Prostate gland (tissue), 2 donors: Measurements from ENCODE around the gene LHFPL3. TPM values are rescaled to one million over a fixed set of nuclear protein-coding genes. Genes with fewer than 3 reads are reported as not detected.

Experiments
- DNase-seq: peaks from one replicate; pipeline ENCODE4 v3.0.0-alpha.2; 2019; ENCODE audit warnings: low spot score
- H3K27ac ChIP-seq, 2 donors: fragments of 200-600 bp; sonication (generic); 2 replicates each; pipeline ENCODE4 v1.5.1; 2017 to 2019
- H3K27me3 ChIP-seq: fragments of 200-600 bp; sonication (generic); replicated peaks from 2 replicates; pipeline ENCODE4 v1.5.1; 2019; ENCODE audit not compliant: insufficient read depth
- H3K36me3 ChIP-seq, 2 donors: fragments of 200-600 bp; sonication (generic); 1 replicate in 1 of 2; 2 replicates in 1 of 2; pipeline versions ENCODE4 v1.5.1 to v1.8.1; 2017 to 2019
- H3K4me1 ChIP-seq: fragments of 200-600 bp; sonication (generic); replicated peaks from 2 replicates; pipeline ENCODE4 v1.5.1; 2019
- H3K4me3 ChIP-seq, 2 donors: fragments of 200-600 bp; sonication (generic); 2 replicates each; pipeline ENCODE4 v1.5.1; 2017 to 2019
- H3K9me3 ChIP-seq: fragments of 200-600 bp; sonication (generic); 2 replicates; pipeline ENCODE4 v1.5.1; 2017
- POLR2A ChIP-seq: fragments of 450-650 bp; IDR thresholded peaks from one replicate; pipeline ENCODE4 v1.6.1; 2016; ENCODE audit warnings: antibody characterized with exemption, mild to moderate bottlenecking
- POLR2AphosphoS5 ChIP-seq: sonication (generic); formaldehyde crosslinking; IDR thresholded peaks from one replicate; pipeline ENCODE4 v1.6.1; 2017; ENCODE audit warnings: antibody characterized with exemption
- WGBS: methylation state at CpG from one replicate; pipeline ENCODE4 v1.1.5; 2018; 5-methylcytosine and 5-hydroxymethylcytosine counted together
- intact Hi-C: fragments of 100-400 bp; cut with DNase I; formaldehyde crosslinking; loops from one replicate; pipeline ENCODE4 v1.14.2; 2022
- total RNA-seq, 2 donors: library from RNA; depleted of rRNA; stranded (reverse); fragments of >200 nt; gene quantifications; one replicate each; pipeline ENCODE4 v1.1.0, GENCODE V29; 2016
- TF ChIP-seq, protein P1 (sequence below), 4 experiments: fragments of 200-600 bp in 2 of 4; fragments of 450-650 bp in 2 of 4; sonication (generic) in 2 of 4; IDR thresholded peaks; 1 replicate in 3 of 4; 2 replicates in 1 of 4; pipeline ENCODE4 v1.5.1; 2016 to 2019; ENCODE audit warnings: antibody characterized with exemption in 4 of 4, mild to moderate bottlenecking in 2 of 4, moderate library complexity in 2 of 4

LHFPL3 gene
- total RNA-seq, 2 donors from 2014 or later, result 0.14 TPM; not detected in 1

DNA sequence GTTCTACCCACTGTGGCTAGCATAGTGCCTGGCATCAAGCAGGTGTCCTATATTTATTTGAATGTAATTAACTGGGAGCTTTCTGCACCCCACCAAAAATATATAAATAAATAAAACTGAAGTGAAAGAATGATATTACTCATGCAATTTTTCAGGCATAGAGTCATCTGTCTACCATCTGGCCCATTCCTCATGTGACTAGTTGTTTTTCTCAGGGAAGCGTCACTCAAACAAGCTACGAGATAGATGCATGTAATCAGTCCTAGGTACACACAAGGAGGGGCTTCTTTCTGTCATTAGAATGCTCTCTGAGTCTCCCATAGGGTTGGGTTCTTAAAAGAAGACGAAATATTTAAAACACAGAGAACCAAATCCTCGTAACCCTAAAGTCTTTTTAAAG lies 430.1 kb downstream of the LHFPL3 start:
- Histone ChIP-seq H3K36me3 (no peaks in the 10 kb centered on the region), H3K27me3 (no peaks in the 10 kb centered on the region), H3K9me3 (no peaks in the 10 kb centered on the region), H3K27ac (no peak overlapping the region), H3K4me1 (no peaks in the 10 kb centered on the region), H3K4me3 (no peak overlapping the region)
- TF ChIP-seq, protein P1, sequence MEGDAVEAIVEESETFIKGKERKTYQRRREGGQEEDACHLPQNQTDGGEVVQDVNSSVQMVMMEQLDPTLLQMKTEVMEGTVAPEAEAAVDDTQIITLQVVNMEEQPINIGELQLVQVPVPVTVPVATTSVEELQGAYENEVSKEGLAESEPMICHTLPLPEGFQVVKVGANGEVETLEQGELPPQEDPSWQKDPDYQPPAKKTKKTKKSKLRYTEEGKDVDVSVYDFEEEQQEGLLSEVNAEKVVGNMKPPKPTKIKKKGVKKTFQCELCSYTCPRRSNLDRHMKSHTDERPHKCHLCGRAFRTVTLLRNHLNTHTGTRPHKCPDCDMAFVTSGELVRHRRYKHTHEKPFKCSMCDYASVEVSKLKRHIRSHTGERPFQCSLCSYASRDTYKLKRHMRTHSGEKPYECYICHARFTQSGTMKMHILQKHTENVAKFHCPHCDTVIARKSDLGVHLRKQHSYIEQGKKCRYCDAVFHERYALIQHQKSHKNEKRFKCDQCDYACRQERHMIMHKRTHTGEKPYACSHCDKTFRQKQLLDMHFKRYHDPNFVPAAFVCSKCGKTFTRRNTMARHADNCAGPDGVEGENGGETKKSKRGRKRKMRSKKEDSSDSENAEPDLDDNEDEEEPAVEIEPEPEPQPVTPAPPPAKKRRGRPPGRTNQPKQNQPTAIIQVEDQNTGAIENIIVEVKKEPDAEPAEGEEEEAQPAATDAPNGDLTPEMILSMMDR (IDR thresholded peaks at IDR 0.05), result no peak
- no peak for TF ChIP-seq POLR2AphosphoS5
- WGBS, result 72% methylated on average over 4 of the region's 4 CpGs
- no peak for DNase-seq
- intact Hi-C loops, result no loop called here

DNA sequence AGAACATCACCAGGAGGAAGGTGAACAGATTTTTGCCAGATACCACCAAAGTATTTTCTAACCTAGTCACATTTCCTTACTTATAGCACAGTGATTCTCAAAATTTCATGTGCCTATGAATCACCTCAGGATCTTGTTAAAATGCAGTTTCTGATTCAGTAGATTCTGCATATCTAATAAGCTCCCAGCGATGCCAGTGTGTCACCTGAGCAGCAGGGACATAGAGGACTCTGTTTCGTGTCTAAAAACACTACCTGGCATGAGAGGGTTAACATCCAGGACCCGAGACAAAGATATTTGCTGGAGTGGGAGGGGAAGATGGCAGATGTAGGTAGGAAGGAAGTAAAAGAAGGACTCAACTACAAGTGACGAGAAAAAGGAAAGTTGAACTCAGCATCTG lies 433.5 kb downstream of the LHFPL3 start:
- intact Hi-C loops, result no loop called here
- Histone ChIP-seq H3K4me3 (no peak overlapping the region), H3K4me1 (no peaks in the 10 kb centered on the region), H3K27me3 (no peaks in the 10 kb centered on the region), H3K36me3 (no peaks in the 10 kb centered on the region), H3K27ac (no peak overlapping the region), H3K9me3 (no peaks in the 10 kb centered on the region)
- no peak for DNase-seq
- 58% methylated on average over 4 of the region's 4 CpGs for WGBS
- TF ChIP-seq, protein P1 (IDR thresholded peaks at IDR 0.05), result no peak
- TF ChIP-seq POLR2AphosphoS5 (no peak), POLR2A (no peak)

DNA sequence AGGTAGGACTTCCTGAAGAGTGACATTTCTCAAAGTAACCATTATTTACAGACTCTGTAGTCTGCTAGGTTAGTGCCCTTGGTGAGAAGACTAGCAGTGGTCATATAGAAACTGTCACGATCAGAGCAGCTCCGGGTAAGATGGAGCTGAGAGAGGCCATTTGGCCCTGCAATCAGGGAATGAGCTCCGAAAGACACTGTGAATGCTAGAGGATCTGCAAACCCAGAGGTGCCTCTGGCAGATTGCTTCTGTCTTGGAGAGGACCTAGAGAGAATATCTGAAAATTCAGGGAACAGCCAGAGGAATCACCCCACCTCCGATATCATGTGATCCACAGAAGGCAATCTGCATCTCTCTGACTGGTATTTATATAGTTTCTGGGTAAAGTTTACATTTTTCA lies 438.7 kb downstream of the LHFPL3 start:
- no peaks in the 10 kb centered on the region for H3K36me3 ChIP-seq
- no peaks in the 10 kb centered on the region for H3K9me3 ChIP-seq
- DNase-seq, result no peak
- TF ChIP-seq POLR2A, result no peak
- TF ChIP-seq POLR2AphosphoS5, result no peak
- TF ChIP-seq, protein P1 (IDR thresholded peaks at IDR 0.05), result no peak
- H3K4me1 ChIP-seq, result no peaks in the 10 kb centered on the region
- WGBS, result 50% methylated on average over 4 of the region's 4 CpGs
- no peak overlapping the region for H3K27ac ChIP-seq
- intact Hi-C loops, result no loop called here
- H3K27me3 ChIP-seq, result no peaks in the 10 kb centered on the region
- H3K4me3 ChIP-seq, result no peak overlapping the region

- Histone ChIP-seq H3K36me3 (no peaks in the 10 kb centered on the region), H3K4me3 (no peak overlapping the region), H3K4me1 (no peaks in the 10 kb centered on the region), H3K27ac (no peak overlapping the region), H3K9me3 (no peaks in the 10 kb centered on the region), H3K27me3 (no peaks in the 10 kb centered on the region)
- WGBS, result 51% methylated on average over 4 of the region's 4 CpGs
- TF ChIP-seq POLR2AphosphoS5 (no peak), POLR2A (no peak)
- TF ChIP-seq, protein P1 (IDR thresholded peaks at IDR 0.05), result no peak
- intact Hi-C loops, result no loop called here
- no peak for DNase-seq
Measured at GRCh38 chr7:104767826-104768536, 439.6 kb downstream of the LHFPL3 start.
